ENCODE measurements around the gene EML1.

The EML1 gene

GRCh38 chr14:99990268-99991170 is 197.3 kb downstream of the EML1 start:
- TF ChIP-seq CTCF (IDR thresholded peaks at IDR 0.05; ENCODE audit: low read depth, low read length) = no peak
- no peak for DNase-seq (ENCODE audit: extremely low read depth, low read depth)

- no peak for DNase-seq (ENCODE audit: extremely low read depth, low read depth)
- TF ChIP-seq CTCF (IDR thresholded peaks at IDR 0.05; ENCODE audit: low read depth, low read length) = no peak
Measured at GRCh38 chr14:99991331-99991730, 198.1 kb downstream of the EML1 start.

Data from AG09319 (cell line).